A673 (cell line): ENCODE measurements around the gene FKBP5. TPM values are rescaled to one million over a fixed set of nuclear protein-coding genes. Genes with fewer than 3 reads are reported as not detected.

ENCODE experiments used
- BruUV-seq: library from RNA; stranded (reverse); fragments of 400-500 nt; replicated peaks from 2 replicates; lab custom pipeline; 2021; lab: Mats Ljungman, UMichigan
- CTCF ChIA-PET: fragments of 300-600 bp; sonication (Branson Sonifier 250); formaldehyde crosslinking; loops from one replicate; lab custom pipeline; 2022; ENCODE audit warnings: antibody characterized with exemption; lab: Charles Lee
- POLR2A ChIA-PET: fragments of 300-600 bp; sonication (Branson Sonifier 250); formaldehyde crosslinking; loops from one replicate; lab custom pipeline; 2022; ENCODE audit warnings: antibody characterized with exemption; ENCODE audit not compliant: low non-redundant PET; lab: Charles Lee
- DNase-seq: peaks from one replicate; pipeline ENCODE4 v3.0.0-alpha.2; 2015; ENCODE audit warnings: low spot score
- H3K27ac ChIP-seq: fragments of 200-600 bp; sonication (generic); 2 replicates; pipeline ENCODE4 v1.5.1; 2016; ENCODE audit warnings: mixed run types, low read depth, mild to moderate bottlenecking, mixed read lengths, antibody characterized with exemption, low read length; ENCODE audit not compliant: poor library complexity, severe bottlenecking
- H3K27me3 ChIP-seq: fragments of 200-600 bp; sonication (generic); replicated peaks from 2 replicates; pipeline ENCODE4 v1.6.1; 2017; ENCODE audit warnings: mixed run types, low read depth, mild to moderate bottlenecking, mixed read lengths, antibody characterized with exemption, low read length; ENCODE audit not compliant: insufficient read depth, poor library complexity
- H3K36me3 ChIP-seq: fragments of 200-600 bp; sonication (generic); 2 replicates; pipeline ENCODE4 v1.6.1; 2016; ENCODE audit warnings: mixed run types, mild to moderate bottlenecking, mixed read lengths, antibody characterized with exemption, low read length; ENCODE audit not compliant: insufficient read depth, poor library complexity, severe bottlenecking
- H3K4me1 ChIP-seq: fragments of 200-600 bp; sonication (generic); 2 replicates; pipeline ENCODE4 v1.6.1; 2017; ENCODE audit warnings: mixed run types, mild to moderate bottlenecking, mixed read lengths, antibody characterized with exemption, low read length; ENCODE audit not compliant: insufficient read depth, poor library complexity, severe bottlenecking
- H3K4me3 ChIP-seq: fragments of 200-600 bp; sonication (generic); 2 replicates; pipeline ENCODE4 v1.5.1; 2016; ENCODE audit warnings: low read depth, mixed run types, mild to moderate bottlenecking, mixed read lengths, low read length; ENCODE audit not compliant: poor library complexity, severe bottlenecking
- H3K9me3 ChIP-seq: fragments of 200-600 bp; sonication (generic); 2 replicates; pipeline ENCODE4 v1.6.1; 2016; ENCODE audit warnings: mixed run types, low read depth, mild to moderate bottlenecking, mixed read lengths, antibody characterized with exemption, low read length; ENCODE audit not compliant: poor library complexity, severe bottlenecking
- CTCF ChIP-seq: fragments of 300-800, 200-600 bp; sonication (generic); conservative IDR thresholded peaks from 2 replicates; pipeline ENCODE4 v1.5.1; 2017; ENCODE audit warnings: low read depth, mild to moderate bottlenecking, antibody characterized with exemption, low read length, moderate library complexity, mixed read lengths
- EZH2 ChIP-seq: fragments of 200-600 bp; sonication (generic); IDR thresholded peaks from 2 replicates; pipeline ENCODE4 v1.6.1; 2017; ENCODE audit warnings: borderline replicate concordance, low read depth, mild to moderate bottlenecking, mixed read lengths, antibody characterized with exemption, low read length; ENCODE audit not compliant: poor library complexity, severe bottlenecking
- intact Hi-C: fragments of 100-400 bp; cut with micrococcal nuclease; formaldehyde crosslinking; loops from one replicate; pipeline ENCODE4 v1.10.0; 2022; ENCODE audit not compliant: unreplicated experiment
- total RNA-seq: library from RNA; stranded (reverse); gene quantifications from 2 replicates; pipeline ENCODE4 v1.2.3, GENCODE V29; 2021

Gene FKBP5
- total RNA-seq, 1 experiment from 2014 or later = 20.4 TPM

- POLR2A ChIA-PET = interaction anchor here (0.6 kb wide), 1 partner anchor 45 kb away, joined by 9 read pairs; no protein-coding TSS in a partner anchor
- Histone ChIP-seq H3K9me3 (no peaks in the 10 kb centered on the region), H3K4me3 (peak overlapping the region; percentile 71), H3K4me1 (peaks cover 45% of the 10 kb centered on the region), H3K27me3 (no peaks in the 10 kb centered on the region), H3K36me3 (no peaks in the 10 kb centered on the region), H3K27ac (peak overlapping the region; percentile 90)
- CTCF ChIA-PET = interaction anchor here (0.6 to 1.7 kb wide), 2 partner anchors 9 to 206 kb away, joined by 3 to 5 read pairs; partner anchors contain the start of gene ARMC12
- intact Hi-C loops = loop anchor here (2.0 kb wide), 1 partner anchor 39 kb away; the partner anchor contains the start of gene FKBP5
- no peak for TF ChIP-seq EZH2
- no peak for TF ChIP-seq CTCF
- BruUV-seq = no TSS peak
- DNase-seq = peak; percentile 86
Observed at GRCh38 chr6:35727935-35728682, 39.4 kb upstream of the FKBP5 start.

GRCh38 chr6:35727231-35727934 is 38.7 kb upstream of the FKBP5 start:
- H3K9me3 ChIP-seq = no peaks in the 10 kb centered on the region
- H3K27me3 ChIP-seq = no peaks in the 10 kb centered on the region
- intact Hi-C loops = loop anchor here (2.0 kb wide), 1 partner anchor 39 kb away; the partner anchor contains the start of gene FKBP5
- TF ChIP-seq CTCF = no peak
- no peak for TF ChIP-seq EZH2
- POLR2A ChIA-PET = interaction anchor here (0.6 kb wide), 2 partner anchors 44 to 135 kb away, joined by 3 to 9 read pairs; no protein-coding TSS in a partner anchor
- H3K4me1 ChIP-seq = peaks cover 38% of the 10 kb centered on the region
- CTCF ChIA-PET = interaction anchor here (0.6 to 1.7 kb wide), 2 partner anchors 10 to 205 kb away, joined by 3 to 5 read pairs; partner anchors contain the start of gene ARMC12
- peak; percentile 85 for DNase-seq
- H3K4me3 ChIP-seq = peak overlapping the region; percentile 71
- no TSS peak for BruUV-seq
- peak overlapping the region; percentile 90 for H3K27ac ChIP-seq
- no peaks in the 10 kb centered on the region for H3K36me3 ChIP-seq

- no peak for DNase-seq
- H3K9me3 ChIP-seq = no peaks in the 10 kb centered on the region
- intact Hi-C loops = loop anchor here (2.0 kb wide), 1 partner anchor 37 kb away; the partner anchor contains the start of gene FKBP5
- no peaks in the 10 kb centered on the region for H3K27me3 ChIP-seq
- no peak for TF ChIP-seq CTCF
- no peak for TF ChIP-seq EZH2
- no peaks in the 10 kb centered on the region for H3K36me3 ChIP-seq
- H3K27ac ChIP-seq = no peak overlapping the region
- POLR2A ChIA-PET = no interaction called here
- no peak overlapping the region for H3K4me3 ChIP-seq
- peaks cover 33% of the 10 kb centered on the region for H3K4me1 ChIP-seq
- CTCF ChIA-PET = no interaction called here
- no TSS peak for BruUV-seq
Observed at GRCh38 chr6:35725721-35726438, 37.2 kb upstream of the FKBP5 start.
